ENCODE measurements around the gene ENAH. TPM values are rescaled to one million over a fixed set of nuclear protein-coding genes. Genes with fewer than 3 reads are reported as not detected.

The ENAH gene
- total RNA-seq, 1 donor from 2014 or later, result 50.0 TPM

DNA sequence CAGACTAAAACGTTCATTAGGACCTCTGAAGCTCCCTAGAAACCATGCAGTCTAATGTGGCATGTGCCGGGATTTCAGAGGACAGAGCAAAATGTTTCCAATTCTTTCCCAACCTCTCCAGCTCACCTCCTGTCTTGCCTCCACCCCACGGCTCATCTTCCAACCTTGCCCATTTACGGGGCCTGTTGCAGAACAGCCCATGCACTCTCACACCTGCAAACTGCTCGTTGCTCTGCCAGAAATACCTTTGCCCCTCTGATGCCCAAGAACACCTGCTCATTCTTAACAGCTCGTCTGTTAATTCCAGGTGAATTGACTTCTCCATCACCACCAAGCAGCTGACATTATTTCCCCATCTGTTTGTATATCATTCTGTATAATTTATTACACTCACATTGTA lies 171.2 kb downstream of the ENAH start:
- TF ChIP-seq, protein P1, sequence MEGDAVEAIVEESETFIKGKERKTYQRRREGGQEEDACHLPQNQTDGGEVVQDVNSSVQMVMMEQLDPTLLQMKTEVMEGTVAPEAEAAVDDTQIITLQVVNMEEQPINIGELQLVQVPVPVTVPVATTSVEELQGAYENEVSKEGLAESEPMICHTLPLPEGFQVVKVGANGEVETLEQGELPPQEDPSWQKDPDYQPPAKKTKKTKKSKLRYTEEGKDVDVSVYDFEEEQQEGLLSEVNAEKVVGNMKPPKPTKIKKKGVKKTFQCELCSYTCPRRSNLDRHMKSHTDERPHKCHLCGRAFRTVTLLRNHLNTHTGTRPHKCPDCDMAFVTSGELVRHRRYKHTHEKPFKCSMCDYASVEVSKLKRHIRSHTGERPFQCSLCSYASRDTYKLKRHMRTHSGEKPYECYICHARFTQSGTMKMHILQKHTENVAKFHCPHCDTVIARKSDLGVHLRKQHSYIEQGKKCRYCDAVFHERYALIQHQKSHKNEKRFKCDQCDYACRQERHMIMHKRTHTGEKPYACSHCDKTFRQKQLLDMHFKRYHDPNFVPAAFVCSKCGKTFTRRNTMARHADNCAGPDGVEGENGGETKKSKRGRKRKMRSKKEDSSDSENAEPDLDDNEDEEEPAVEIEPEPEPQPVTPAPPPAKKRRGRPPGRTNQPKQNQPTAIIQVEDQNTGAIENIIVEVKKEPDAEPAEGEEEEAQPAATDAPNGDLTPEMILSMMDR (IDR thresholded peaks at IDR 0.05; ENCODE audit: insufficient read depth, low read length, severe bottlenecking), result no peak
- no peak for DNase-seq (ENCODE audit: low read depth)
- H3K36me3 ChIP-seq (ENCODE audit: control insufficient read depth, insufficient read depth, low read length), result no peaks in the 10 kb centered on the region
- H3K4me3 ChIP-seq (ENCODE audit: low read depth, low read length), result no peak overlapping the region
- no peak for FAIRE-seq
- peaks cover 2% of the 10 kb centered on the region for H3K27me3 ChIP-seq (ENCODE audit: control insufficient read depth, insufficient read depth, low read length)

GRCh38 chr1:225480825-225481434 lies 172.0 kb downstream of the ENAH start:
- DNase-seq (ENCODE audit: low read depth) (peak; percentile 44), FAIRE-seq (no peak)
- Histone ChIP-seq H3K4me3 (ENCODE audit: low read depth, low read length) (no peak overlapping the region), H3K36me3 (ENCODE audit: control insufficient read depth, insufficient read depth, low read length) (no peaks in the 10 kb centered on the region), H3K27me3 (ENCODE audit: control insufficient read depth, insufficient read depth, low read length) (peaks cover 2% of the 10 kb centered on the region)
- TF ChIP-seq, protein P1 (IDR thresholded peaks at IDR 0.05; ENCODE audit: insufficient read depth, low read length, severe bottlenecking), result peak; percentile 91

- DNase-seq (ENCODE audit: low read depth) (no peak), FAIRE-seq (no peak)
- no peak overlapping the region for H3K4me3 ChIP-seq (ENCODE audit: low read depth, low read length)
- no peaks in the 10 kb centered on the region for H3K36me3 ChIP-seq (ENCODE audit: control insufficient read depth, insufficient read depth, low read length)
- TF ChIP-seq, protein P1 (IDR thresholded peaks at IDR 0.05; ENCODE audit: insufficient read depth, low read length, severe bottlenecking), result no peak
- peaks cover 2% of the 10 kb centered on the region for H3K27me3 ChIP-seq (ENCODE audit: control insufficient read depth, insufficient read depth, low read length)
These were observed 172.8 kb downstream of the ENAH start for GRCh38 chr1:225479996-225480720.

DNA sequence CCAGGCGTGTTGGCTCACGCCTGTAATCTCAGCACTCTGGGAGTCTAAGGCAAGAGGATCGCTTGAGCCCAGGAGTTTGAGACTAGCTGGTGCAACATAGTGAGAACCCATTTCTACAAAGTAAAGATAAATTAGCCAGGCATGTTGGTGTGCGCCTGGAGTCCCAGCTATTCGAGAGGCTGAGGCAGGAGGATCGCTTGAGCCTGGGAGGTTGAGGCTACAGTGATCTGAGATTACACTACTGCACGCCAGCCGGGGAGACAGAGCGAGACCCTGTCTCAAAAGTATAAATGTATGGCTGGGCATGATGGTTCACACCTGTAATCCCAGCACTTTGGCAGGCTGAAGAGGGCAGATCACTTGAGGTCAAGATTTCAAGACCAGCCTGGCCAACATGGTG lies 173.6 kb downstream of the ENAH start:
- peaks cover 2% of the 10 kb centered on the region for H3K27me3 ChIP-seq (ENCODE audit: control insufficient read depth, insufficient read depth, low read length)
- H3K36me3 ChIP-seq (ENCODE audit: control insufficient read depth, insufficient read depth, low read length), result no peaks in the 10 kb centered on the region
- FAIRE-seq, result no peak
- no peak for DNase-seq (ENCODE audit: low read depth)
- TF ChIP-seq, protein P1 (IDR thresholded peaks at IDR 0.05; ENCODE audit: insufficient read depth, low read length, severe bottlenecking), result no peak
- no peak overlapping the region for H3K4me3 ChIP-seq (ENCODE audit: low read depth, low read length)

GRCh38 chr1:225477296-225477911 lies 175.5 kb downstream of the ENAH start:
- Histone ChIP-seq H3K36me3 (ENCODE audit: control insufficient read depth, insufficient read depth, low read length) (no peaks in the 10 kb centered on the region), H3K27me3 (ENCODE audit: control insufficient read depth, insufficient read depth, low read length) (peaks cover 2% of the 10 kb centered on the region), H3K4me3 (ENCODE audit: low read depth, low read length) (no peak overlapping the region)
- no peak for DNase-seq (ENCODE audit: low read depth)
- no peak for FAIRE-seq
- TF ChIP-seq, protein P1 (IDR thresholded peaks at IDR 0.05; ENCODE audit: insufficient read depth, low read length, severe bottlenecking), result no peak

Measured in bronchial epithelial cell (primary cell).